SU-DHL-6 (cell line): Measurements from ENCODE around the gene PARVB.

Source experiments
- H2AFZ ChIP-seq: fragments of 200-600 bp; sonication (generic); 2 replicates; pipeline ENCODE4 v1.6.1; 2014; ENCODE audit warnings: low read depth, mild to moderate bottlenecking, moderate library complexity, mixed read lengths, antibody characterized with exemption, low read length; ENCODE audit not compliant: severe bottlenecking
- H3F3A ChIP-seq: fragments of 200-600 bp; shearing (Covaris generic); 2 replicates; pipeline ENCODE4 v1.6.0; 2016; ENCODE audit warnings: antibody characterized with exemption, mild to moderate bottlenecking; ENCODE audit not compliant: insufficient read depth
- H3K27ac ChIP-seq: fragments of 200-600 bp; sonication (generic); 2 replicates; pipeline ENCODE4 v1.5.1; 2016; ENCODE audit warnings: low read depth, mild to moderate bottlenecking, low read length, moderate library complexity, mixed read lengths
- H3K27me3 ChIP-seq: fragments of 200-600 bp; sonication (generic), shearing (Covaris generic); 2 replicates; pipeline ENCODE4 v1.6.0; 2014; ENCODE audit warnings: mild to moderate bottlenecking, low read length
- H3K36me3 ChIP-seq: fragments of 200-600 bp; sonication (generic); 2 replicates; pipeline ENCODE4 v1.6.1; 2014; ENCODE audit warnings: mild to moderate bottlenecking, low read length, mixed read lengths
- H3K4me2 ChIP-seq: fragments of 300-600, 200-600 bp; shearing (Covaris generic), sonication (generic); 2 replicates; pipeline ENCODE4 v1.6.0; 2014; ENCODE audit warnings: low read length, low read depth, mild to moderate bottlenecking; ENCODE audit not compliant: poor library complexity, severe bottlenecking
- H3K4me3 ChIP-seq: fragments of 200-600 bp; sonication (generic); 2 replicates; pipeline ENCODE4 v1.5.1; 2014; ENCODE audit warnings: antibody characterized with exemption, low read length, mild to moderate bottlenecking, mixed read lengths; ENCODE audit not compliant: insufficient read depth, poor library complexity, severe bottlenecking
- H3K79me2 ChIP-seq: fragments of 200-600 bp; sonication (generic); 2 replicates; pipeline ENCODE4 v1.6.1; 2014; ENCODE audit warnings: mild to moderate bottlenecking, low read length, moderate library complexity; ENCODE audit not compliant: insufficient read depth
- H3K9ac ChIP-seq: fragments of 200-600 bp; sonication (generic); 2 replicates; pipeline ENCODE4 v1.7.0; 2014; ENCODE audit warnings: mild to moderate bottlenecking, low read length
- H3K9me2 ChIP-seq: fragments of 200-600 bp; sonication (generic); replicated peaks from 2 replicates; pipeline ENCODE4 v1.6.1; 2014; ENCODE audit warnings: low read length; ENCODE audit not compliant: insufficient read depth
- H3K9me3 ChIP-seq: fragments of 200-600 bp; sonication (generic); 2 replicates; pipeline ENCODE4 v1.6.1; 2014; ENCODE audit warnings: low read length, mixed read lengths; ENCODE audit not compliant: insufficient read depth
- H4K20me1 ChIP-seq: fragments of 200-600 bp; sonication (generic); 2 replicates; pipeline ENCODE4 v1.6.1; 2014; ENCODE audit warnings: low read depth, mild to moderate bottlenecking, antibody characterized with exemption, low read length, moderate library complexity, mixed read lengths
- CTCF ChIP-seq: fragments of 200-600 bp; sonication (generic); IDR thresholded peaks from one replicate; pipeline ENCODE4 v1.5.1; 2017; ENCODE audit warnings: antibody characterized with exemption, mild to moderate bottlenecking, low read length, moderate library complexity; ENCODE audit not compliant: insufficient read depth, poor library complexity, severe bottlenecking
- EZH2phosphoT487 ChIP-seq: fragments of 200-600 bp; sonication (generic), shearing (Covaris generic); conservative IDR thresholded peaks from 2 replicates; pipeline ENCODE4 v1.6.1; 2018; ENCODE audit warnings: mild to moderate bottlenecking, antibody characterized with exemption, low read length, moderate library complexity, mixed read lengths

PARVB gene

GRCh38 chr22:44184006-44184405 is 159.9 kb downstream of the PARVB start:
- no peak overlapping the region for H3K9ac ChIP-seq
- H3F3A ChIP-seq, result no peaks in the 10 kb centered on the region
- H3K9me3 ChIP-seq, result no peaks in the 10 kb centered on the region
- no peaks in the 10 kb centered on the region for H3K9me2 ChIP-seq
- no peaks in the 10 kb centered on the region for H4K20me1 ChIP-seq
- TF ChIP-seq CTCF (no peak), EZH2phosphoT487 (no peak)
- no peak overlapping the region for H3K27ac ChIP-seq
- H3K79me2 ChIP-seq, result no peaks in the 10 kb centered on the region
- H3K4me2 ChIP-seq, result no peak overlapping the region
- H2AFZ ChIP-seq, result no peak overlapping the region
- no peaks in the 10 kb centered on the region for H3K36me3 ChIP-seq
- H3K27me3 ChIP-seq, result no peaks in the 10 kb centered on the region
- no peak overlapping the region for H3K4me3 ChIP-seq

GRCh38 chr22:44185237-44186120 is 161.4 kb downstream of the PARVB start:
- H3K4me3 ChIP-seq, result no peak overlapping the region
- H3K4me2 ChIP-seq, result no peak overlapping the region
- H3K79me2 ChIP-seq, result no peaks in the 10 kb centered on the region
- no peaks in the 10 kb centered on the region for H4K20me1 ChIP-seq
- no peak overlapping the region for H3K9ac ChIP-seq
- no peaks in the 10 kb centered on the region for H3F3A ChIP-seq
- no peaks in the 10 kb centered on the region for H3K27me3 ChIP-seq
- no peaks in the 10 kb centered on the region for H3K36me3 ChIP-seq
- no peak overlapping the region for H2AFZ ChIP-seq
- no peak overlapping the region for H3K27ac ChIP-seq
- H3K9me3 ChIP-seq, result no peaks in the 10 kb centered on the region
- H3K9me2 ChIP-seq, result no peaks in the 10 kb centered on the region
- TF ChIP-seq CTCF, result no peak
- TF ChIP-seq EZH2phosphoT487, result no peak

GRCh38 chr22:44186121-44186510 is 162.0 kb downstream of the PARVB start:
- Histone ChIP-seq H3K4me3 (no peak overlapping the region), H2AFZ (no peak overlapping the region), H3K36me3 (no peaks in the 10 kb centered on the region), H3F3A (no peaks in the 10 kb centered on the region), H3K79me2 (no peaks in the 10 kb centered on the region), H3K9me3 (no peaks in the 10 kb centered on the region), H3K27ac (no peak overlapping the region), H3K9me2 (no peaks in the 10 kb centered on the region), H4K20me1 (no peaks in the 10 kb centered on the region), H3K27me3 (no peaks in the 10 kb centered on the region), H3K9ac (no peak overlapping the region), H3K4me2 (no peak overlapping the region)
- TF ChIP-seq EZH2phosphoT487 (no peak), CTCF (no peak)
